Measurements from ENCODE around the gene SHKBP1. TPM values are rescaled to one million over a fixed set of nuclear protein-coding genes. Genes with fewer than 3 reads are reported as not detected.

SHKBP1 gene
- total RNA-seq, 1 experiment from 2014 or later, result 85.5 TPM

GRCh38 chr19:40613690-40614621 lies 37.3 kb downstream of the SHKBP1 start:
- TF ChIP-seq CTCF (conservative IDR thresholded peaks at IDR 0.05; ENCODE audit: low read depth, low read length) (no peak), EZH2 (IDR thresholded peaks at IDR 0.05; ENCODE audit: borderline replicate concordance, low read depth, low read length, poor library complexity, severe bottlenecking) (no peak)
- BruUV-seq (replicated peaks), result no TSS peak
- H3K36me3 ChIP-seq (ENCODE audit: insufficient read depth, low read length, poor library complexity, severe bottlenecking), result peaks cover 29% of the 10 kb centered on the region
- ChIA-PET POLR2A (ENCODE audit: low non-redundant PET) (no interaction called here), CTCF (interaction anchor here (0.9 to 3.1 kb wide), 4 partner anchors 10 to 21 kb away, joined by 6 to 15 read pairs (median 10); no protein-coding TSS in a partner anchor)
- H3K4me3 ChIP-seq (ENCODE audit: low read depth, low read length, poor library complexity, severe bottlenecking), result peak overlapping the region; percentile 80
- DNase-seq (ENCODE audit: low spot score), result peak; percentile 94
- H3K9me3 ChIP-seq (ENCODE audit: low read depth, low read length, poor library complexity, severe bottlenecking), result no peaks in the 10 kb centered on the region
- H3K4me1 ChIP-seq (ENCODE audit: insufficient read depth, low read length, poor library complexity, severe bottlenecking), result peaks cover 30% of the 10 kb centered on the region
- no peaks in the 10 kb centered on the region for H3K27me3 ChIP-seq (replicated peaks; ENCODE audit: insufficient read depth, low read depth, low read length, poor library complexity)
- intact Hi-C loops (cut with micrococcal nuclease; ENCODE audit: unreplicated experiment), result loop anchor here (1.0 kb wide), 1 partner anchor 10 kb away; no protein-coding TSS in a partner anchor
- peak overlapping the region; percentile 94 for H3K27ac ChIP-seq (ENCODE audit: low read depth, low read length, poor library complexity, severe bottlenecking)

GRCh38 chr19:40614622-40615411 lies 38.1 kb downstream of the SHKBP1 start:
- TF ChIP-seq CTCF (conservative IDR thresholded peaks at IDR 0.05; ENCODE audit: low read depth, low read length) (no peak), EZH2 (IDR thresholded peaks at IDR 0.05; ENCODE audit: borderline replicate concordance, low read depth, low read length, poor library complexity, severe bottlenecking) (no peak)
- Histone ChIP-seq H3K27me3 (replicated peaks; ENCODE audit: insufficient read depth, low read depth, low read length, poor library complexity) (no peaks in the 10 kb centered on the region), H3K9me3 (ENCODE audit: low read depth, low read length, poor library complexity, severe bottlenecking) (no peaks in the 10 kb centered on the region), H3K4me3 (ENCODE audit: low read depth, low read length, poor library complexity, severe bottlenecking) (peak overlapping the region; percentile 80), H3K4me1 (ENCODE audit: insufficient read depth, low read length, poor library complexity, severe bottlenecking) (peaks cover 25% of the 10 kb centered on the region), H3K36me3 (ENCODE audit: insufficient read depth, low read length, poor library complexity, severe bottlenecking) (peaks cover 38% of the 10 kb centered on the region), H3K27ac (ENCODE audit: low read depth, low read length, poor library complexity, severe bottlenecking) (peak overlapping the region; percentile 94)
- ChIA-PET POLR2A (ENCODE audit: low non-redundant PET) (no interaction called here), CTCF (interaction anchor here (0.6 to 3.1 kb wide), 8 partner anchors 9 to 568 kb away, joined by 3 to 15 read pairs (median 4); partner anchors contain the start of gene LTBP4)
- BruUV-seq (replicated peaks), result no TSS peak
- peak; percentile 97 for DNase-seq (ENCODE audit: low spot score)
- intact Hi-C loops (cut with micrococcal nuclease; ENCODE audit: unreplicated experiment), result loop anchor here (1.0 kb wide), 1 partner anchor 11 kb away; no protein-coding TSS in a partner anchor

GRCh38 chr19:40616178-40616577 lies 39.5 kb downstream of the SHKBP1 start:
- peaks cover 46% of the 10 kb centered on the region for H3K36me3 ChIP-seq (ENCODE audit: insufficient read depth, low read length, poor library complexity, severe bottlenecking)
- BruUV-seq (replicated peaks), result no TSS peak
- no peaks in the 10 kb centered on the region for H3K27me3 ChIP-seq (replicated peaks; ENCODE audit: insufficient read depth, low read depth, low read length, poor library complexity)
- CTCF ChIA-PET, result no interaction called here
- H3K9me3 ChIP-seq (ENCODE audit: low read depth, low read length, poor library complexity, severe bottlenecking), result no peaks in the 10 kb centered on the region
- peak overlapping the region; percentile 94 for H3K27ac ChIP-seq (ENCODE audit: low read depth, low read length, poor library complexity, severe bottlenecking)
- H3K4me1 ChIP-seq (ENCODE audit: insufficient read depth, low read length, poor library complexity, severe bottlenecking), result peaks cover 21% of the 10 kb centered on the region
- DNase-seq (ENCODE audit: low spot score), result no peak
- POLR2A ChIA-PET (ENCODE audit: low non-redundant PET), result no interaction called here
- H3K4me3 ChIP-seq (ENCODE audit: low read depth, low read length, poor library complexity, severe bottlenecking), result no peak overlapping the region
- TF ChIP-seq CTCF (conservative IDR thresholded peaks at IDR 0.05; ENCODE audit: low read depth, low read length) (no peak), EZH2 (IDR thresholded peaks at IDR 0.05; ENCODE audit: borderline replicate concordance, low read depth, low read length, poor library complexity, severe bottlenecking) (no peak)
- intact Hi-C loops (cut with micrococcal nuclease; ENCODE audit: unreplicated experiment), result no loop called here
